Mesenteric fat pad (tissue), 1 donor: ENCODE results near the gene LUZP2. TPM values are rescaled to one million over a fixed set of nuclear protein-coding genes. Genes with fewer than 3 reads are reported as not detected.

ENCODE experiments used
- DNase-seq: peaks from one replicate; pipeline ENCODE4 v3.0.0-alpha.2; 2020; ENCODE audit warnings: low spot score
- total RNA-seq: library from RNA; stranded (reverse); fragmentation: NEBNext Ultra II Directional; extraction: Animal tissue kit (Norgen Biotek cat#: 25700); gene quantifications from one replicate; pipeline ENCODE4 v1.2.1, GENCODE V29; 2021
- donor health status: DM: yes; HTN: yes; CAD: no.

The LUZP2 gene
- total RNA-seq, 1 donor from 2014 or later, result 0.32 TPM

DNA sequence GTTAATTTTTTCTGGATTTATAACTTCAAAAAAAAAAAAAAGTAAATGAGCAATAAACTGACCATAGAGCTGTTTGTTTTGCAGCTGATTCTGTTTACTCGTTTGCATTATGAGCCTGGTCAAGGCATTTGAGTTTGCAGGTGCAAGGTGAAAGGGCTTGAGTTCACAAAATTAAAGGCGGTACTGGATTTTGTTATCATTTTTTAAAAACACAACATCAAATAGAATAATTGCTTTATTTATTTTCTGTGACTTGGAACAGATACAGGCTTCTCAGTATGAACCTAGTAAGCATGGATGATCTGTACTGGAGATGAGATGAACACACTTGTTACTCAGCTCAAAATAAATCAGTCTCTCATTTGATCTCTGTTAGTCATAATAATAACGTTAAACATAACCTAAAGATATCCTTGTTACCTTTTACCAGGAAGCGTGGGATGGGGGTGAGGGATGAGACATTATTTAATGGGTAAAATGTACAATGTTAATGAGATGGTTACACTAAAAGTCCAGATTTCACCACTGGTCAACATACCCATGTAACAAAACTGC lies 137.8 kb downstream of the LUZP2 start:
- DNase-seq, result no peak

DNA sequence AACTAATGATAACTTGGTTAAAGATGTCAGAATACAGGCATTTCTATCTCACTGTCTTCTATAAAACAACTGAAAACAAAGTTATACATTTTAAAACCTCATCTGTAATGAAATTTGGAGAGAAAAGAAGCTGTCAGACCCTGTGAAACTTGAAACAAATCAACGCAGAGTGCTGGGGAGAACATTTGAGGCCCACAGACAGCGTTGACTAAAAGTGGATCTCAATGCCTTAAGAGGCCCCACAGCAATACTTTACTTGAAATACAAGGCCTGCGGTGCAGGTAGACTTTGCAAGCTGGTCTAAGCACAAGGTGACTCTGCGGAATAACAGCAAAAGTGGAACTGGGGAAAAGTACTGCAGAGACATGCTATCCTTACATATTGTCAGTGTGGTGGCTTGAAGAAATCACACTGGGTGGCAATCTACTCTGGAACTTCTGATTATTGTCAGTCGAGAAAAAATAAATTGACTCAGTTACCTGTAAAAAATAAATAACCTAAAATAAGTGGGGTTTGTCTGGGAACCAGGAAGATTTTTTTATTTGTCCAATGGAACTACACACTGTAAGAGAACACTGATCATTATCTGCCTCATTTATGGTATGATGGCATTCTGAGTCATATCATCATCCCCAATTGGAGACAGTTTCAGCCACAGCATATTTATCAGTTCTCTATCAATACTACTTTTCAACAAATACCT lies 138.9 kb downstream of the LUZP2 start:
- DNase-seq, result no peak

GRCh38 chr11:24636291-24636629 lies 139.4 kb downstream of the LUZP2 start:
- DNase-seq, result no peak

GRCh38 chr11:24637520-24637919 lies 140.7 kb downstream of the LUZP2 start:
- DNase-seq, result no peak

- DNase-seq, result no peak
Observed at GRCh38 chr11:24642648-24643047, 145.8 kb downstream of the LUZP2 start.

- no peak for DNase-seq
Observed at GRCh38 chr11:24645563-24645962, 148.7 kb downstream of the LUZP2 start.

- DNase-seq, result no peak
Observed at GRCh38 chr11:24651873-24652272, 155.0 kb downstream of the LUZP2 start.

- DNase-seq, result no peak
Observed at GRCh38 chr11:24653901-24654300, 157.0 kb downstream of the LUZP2 start.

DNA sequence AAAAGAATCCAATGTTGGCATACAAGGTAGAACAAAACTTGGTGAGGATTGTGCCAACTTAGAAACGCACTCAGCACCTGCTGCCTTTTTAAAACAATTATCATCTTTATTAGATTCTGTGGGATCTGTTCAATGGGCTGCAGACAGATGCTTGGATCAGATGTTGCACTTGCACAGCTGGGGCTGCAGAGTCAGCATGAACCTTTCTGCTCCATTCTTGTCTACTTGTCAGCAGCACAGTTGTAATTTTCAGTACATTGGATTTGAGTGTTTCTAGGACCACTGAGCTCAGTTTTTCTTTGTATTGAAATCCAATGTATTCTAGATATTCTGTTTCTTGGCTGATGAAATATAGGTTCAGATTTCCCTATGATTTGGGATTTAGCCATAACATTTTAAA lies 164.5 kb downstream of the LUZP2 start:
- DNase-seq, result no peak

- no peak for DNase-seq
Observed at GRCh38 chr11:24664399-24664798, 167.5 kb downstream of the LUZP2 start.

DNA sequence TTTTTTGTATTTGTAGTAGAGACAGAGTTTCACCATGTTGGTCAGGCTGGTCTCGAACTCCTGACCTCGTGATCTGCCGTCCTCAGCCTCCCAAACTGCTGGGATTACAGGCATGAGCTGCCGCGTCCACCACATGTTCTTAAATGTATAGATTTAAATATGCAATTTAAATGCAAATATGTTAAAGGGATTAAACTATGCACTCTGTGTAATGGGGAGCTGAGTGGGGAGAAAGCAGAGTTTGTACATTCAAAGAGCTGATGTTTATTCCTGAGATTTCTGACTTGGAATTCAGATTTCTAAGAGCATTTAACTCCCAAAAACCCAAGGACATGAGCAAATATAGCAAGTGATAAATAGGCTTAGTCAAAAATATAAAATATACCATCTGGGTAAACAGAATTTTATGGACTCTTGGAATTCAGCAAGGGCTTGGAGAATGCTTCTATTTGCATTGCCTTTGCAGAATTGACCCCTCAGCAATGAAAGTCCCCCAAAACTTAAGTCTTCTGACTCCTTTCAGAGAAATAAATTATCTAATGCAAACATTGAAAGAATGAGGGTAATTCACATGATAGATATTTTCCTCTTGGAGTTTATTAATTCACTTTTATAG lies 170.6 kb downstream of the LUZP2 start:
- no peak for DNase-seq

DNA sequence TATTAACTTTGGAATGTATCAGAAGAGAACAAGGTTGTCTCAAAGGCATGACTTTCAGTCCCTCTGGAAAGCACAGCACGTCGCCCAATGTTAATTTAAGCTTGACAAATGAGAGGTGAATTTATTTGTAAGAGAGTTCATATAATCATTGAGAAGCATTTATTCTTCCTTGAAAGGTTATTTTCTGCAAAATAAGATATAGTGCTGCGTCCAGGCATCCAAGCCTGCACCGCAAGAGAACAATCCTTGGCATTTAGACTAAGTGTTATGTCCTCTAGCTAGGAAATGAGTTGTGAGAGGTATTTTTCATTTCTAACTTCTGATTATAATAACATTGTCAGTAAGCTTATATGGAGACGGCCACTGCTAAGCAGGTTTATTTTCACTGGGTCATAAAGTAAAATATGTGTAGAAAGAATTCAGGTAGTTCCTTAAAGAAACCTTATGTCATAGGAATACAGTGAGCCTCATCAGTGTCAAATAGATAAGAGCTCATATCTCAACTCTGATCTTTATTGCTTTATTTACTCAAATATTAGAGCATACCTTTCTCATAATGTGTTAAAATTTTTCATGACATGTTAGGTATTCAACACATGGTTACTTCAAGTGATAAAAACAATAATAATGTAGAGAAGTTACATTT lies 182.0 kb downstream of the LUZP2 start:
- DNase-seq, result no peak

- DNase-seq, result no peak
Observed at GRCh38 chr11:24679821-24680351, 183.0 kb downstream of the LUZP2 start.

DNA sequence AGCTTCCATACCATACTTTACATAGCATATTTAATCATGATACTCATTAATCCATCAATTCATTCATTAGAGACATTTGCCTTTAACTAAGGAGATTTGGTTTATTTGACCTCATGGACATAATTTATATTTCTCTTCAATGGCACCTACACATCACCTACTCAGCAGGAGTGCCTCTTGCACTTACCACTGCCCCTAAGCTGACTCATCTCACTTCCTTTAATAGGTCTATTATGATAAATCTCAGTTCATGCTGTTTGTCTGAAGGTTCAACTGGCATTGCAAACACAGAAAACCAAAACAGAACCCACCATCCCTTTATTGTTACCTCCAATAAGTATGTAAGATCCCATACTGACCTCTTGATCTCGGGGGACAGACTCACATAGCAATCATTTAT lies 186.7 kb downstream of the LUZP2 start:
- no peak for DNase-seq

DNA sequence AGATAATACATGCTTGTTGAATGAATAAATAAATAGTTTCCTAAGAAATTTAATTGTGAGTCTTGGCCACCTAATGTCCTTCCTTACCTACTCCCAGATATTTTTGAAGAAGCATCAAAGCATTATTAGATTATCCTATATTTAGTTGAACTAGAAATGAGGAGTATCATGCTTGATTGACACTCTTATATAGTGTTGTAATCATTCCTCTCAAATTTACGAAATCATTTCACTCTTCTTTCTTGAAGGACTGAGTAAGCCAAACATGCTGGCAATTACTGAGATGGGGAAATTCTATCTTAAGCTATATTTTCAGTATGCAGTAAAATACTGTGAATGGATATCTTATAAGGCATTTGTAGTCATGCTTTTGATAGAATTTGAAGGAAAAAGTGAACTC lies 189.0 kb downstream of the LUZP2 start:
- DNase-seq, result no peak

DNA sequence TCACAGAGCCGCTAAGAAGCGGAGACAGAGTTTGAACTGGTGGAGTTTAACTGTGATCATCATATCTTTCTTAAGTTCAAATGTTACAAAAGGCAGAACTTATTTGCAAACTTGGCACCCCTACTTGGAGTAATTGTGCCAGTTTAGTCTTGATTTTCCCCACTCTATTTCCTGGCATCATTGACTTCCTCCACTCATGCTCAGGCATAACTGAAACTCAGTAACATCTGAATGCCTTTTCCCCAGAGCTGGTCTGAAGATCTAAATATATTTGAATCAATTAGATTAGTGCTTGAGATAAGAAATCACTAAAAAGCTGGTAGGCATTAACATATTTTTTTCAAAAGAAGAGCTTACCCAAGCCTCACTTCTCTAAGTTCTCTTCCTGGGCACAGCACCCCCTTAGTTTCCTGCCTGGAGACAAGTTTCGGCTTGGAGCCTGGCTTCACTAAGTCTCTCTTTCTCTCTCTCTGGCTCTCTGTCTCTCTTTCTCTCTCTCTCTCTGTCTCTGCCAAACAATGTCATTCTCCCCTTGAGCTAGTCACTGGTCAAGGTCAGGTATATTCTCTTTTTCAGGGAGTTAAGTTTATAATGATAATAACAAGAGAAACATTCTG lies 190.8 kb downstream of the LUZP2 start:
- no peak for DNase-seq

- no peak for DNase-seq
Observed at GRCh38 chr11:24688981-24689380, 192.1 kb downstream of the LUZP2 start.

DNA sequence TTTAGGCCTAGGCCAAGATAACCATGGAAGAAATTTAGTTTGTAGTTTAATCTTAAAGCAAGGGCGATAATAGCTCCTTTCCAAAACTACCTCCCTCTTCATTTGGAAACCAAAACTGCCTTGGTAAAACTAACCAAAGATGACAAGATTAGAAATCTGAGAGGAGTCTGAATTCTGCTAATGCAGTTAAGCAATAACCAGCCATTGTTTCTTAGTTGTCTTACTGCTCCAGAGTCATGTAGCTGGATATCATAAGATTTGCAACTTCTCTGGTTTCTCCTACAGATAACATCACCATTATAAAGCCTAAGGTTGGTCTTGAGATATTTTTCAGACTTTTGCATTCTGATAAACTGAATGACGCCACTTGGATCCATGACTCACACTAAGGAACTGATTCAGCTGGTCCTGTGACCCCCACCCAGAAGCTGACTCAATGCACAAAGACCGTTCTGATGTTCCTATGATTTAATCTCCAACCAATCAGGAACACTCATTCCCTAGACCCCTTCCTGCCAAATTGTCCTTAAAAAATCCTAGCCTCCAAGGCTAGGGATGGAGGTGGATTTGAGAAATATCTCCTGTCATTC lies 200.8 kb downstream of the LUZP2 start:
- no peak for DNase-seq

GRCh38 chr11:24704716-24705115 lies 207.9 kb downstream of the LUZP2 start:
- no peak for DNase-seq

DNA sequence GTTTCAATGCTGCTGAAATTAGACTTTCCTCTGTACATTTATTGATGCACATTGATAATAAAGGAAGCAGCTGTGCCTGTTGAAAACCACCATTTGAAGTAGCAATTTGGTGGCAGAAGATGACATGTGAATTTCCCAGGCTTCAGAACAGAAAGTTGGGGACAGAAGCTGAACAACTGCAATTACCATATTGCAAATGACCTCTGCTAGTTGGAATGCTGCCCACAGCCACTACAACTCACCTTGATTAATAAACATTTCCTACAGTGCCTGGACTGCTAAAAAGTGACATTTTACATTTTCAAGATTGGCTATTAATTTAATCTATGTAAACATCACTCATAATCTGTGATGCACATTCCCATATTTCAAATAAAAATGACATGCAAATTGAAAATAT lies 208.6 kb downstream of the LUZP2 start:
- no peak for DNase-seq

- DNase-seq, result no peak
Observed at GRCh38 chr11:24708616-24709015, 211.8 kb downstream of the LUZP2 start.
